Measurements from ENCODE around the gene PDE8B.

DNA sequence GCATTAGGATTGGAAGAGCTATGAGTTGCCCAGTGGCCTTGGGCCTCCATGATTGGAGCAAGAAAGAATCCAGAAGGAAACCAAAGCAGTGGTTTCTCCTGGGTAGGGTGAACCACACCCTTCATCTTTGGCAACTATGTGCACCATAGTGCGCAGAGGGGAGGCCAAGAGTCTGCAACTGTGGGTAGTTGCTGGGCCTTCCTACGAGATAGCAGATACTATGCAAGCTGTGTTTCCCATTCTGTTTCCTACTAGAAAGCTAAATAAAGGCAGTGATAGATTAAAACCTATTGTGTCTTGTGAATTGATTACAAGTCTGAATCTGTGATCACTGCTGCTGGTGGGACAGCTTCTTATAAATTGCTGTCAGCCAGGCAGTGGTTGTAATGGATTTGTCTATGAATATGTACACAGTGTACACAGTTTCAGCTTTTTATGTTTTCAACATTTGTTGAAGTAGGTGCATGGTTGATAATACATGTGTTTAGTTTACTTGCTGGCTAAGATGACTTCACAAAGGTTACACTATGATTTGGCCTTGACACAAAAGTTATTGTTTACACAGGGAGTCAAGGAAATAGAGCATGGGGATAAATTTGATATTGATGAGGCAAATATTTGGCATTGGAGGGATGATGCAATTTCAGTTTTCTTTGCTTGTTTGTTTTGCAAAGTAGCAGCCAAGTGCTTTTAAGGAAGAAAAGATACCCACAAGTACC lies 23.7 kb upstream of the PDE8B start:
- TF ChIP-seq POLR2AphosphoS5 (IDR thresholded peaks at IDR 0.05; ENCODE audit: borderline replicate concordance, low read depth, low read length) (no peak), EZH2 (IDR thresholded peaks at IDR 0.05) (no peak), FOXP2 (optimal IDR thresholded peaks at IDR 0.05; ENCODE audit: control extremely low read depth, extremely low read length, insufficient read depth) (no peak)

Measured in SK-N-MC (cell line).